Astrocyte of the cerebellum (primary cell): Measurements from ENCODE around the gene TBC1D10A.
"Not testable (repeated sequence)": the region's sequence is repeated elsewhere in the genome, so short reads cannot be mapped to it uniquely, and the experiment has no call there.

Experiments
- DNase-seq: peaks from one replicate; pipeline ENCODE4 v3.0.0-alpha.2; 2011; ENCODE audit warnings: low read depth
- H3K4me3 ChIP-seq: 2 replicates; pipeline ENCODE4 v1.5.1; 2011; ENCODE audit warnings: mild to moderate bottlenecking, low read depth, low read length, moderate library complexity
- CTCF ChIP-seq: IDR thresholded peaks from 2 replicates; pipeline ENCODE4 v1.5.1; 2012; ENCODE audit warnings: low read length, low read depth, moderate library complexity, mild to moderate bottlenecking; ENCODE audit errors: missing control alignments
- in situ Hi-C: cut with HindIII; loops from 2 replicates; pipeline ENCODE4 v1.10.0; 2017; ENCODE audit warnings: low sequenced_read_pairs

Gene TBC1D10A

GRCh38 chr22:30348404-30348803 is 21.7 kb upstream of the TBC1D10A start:
- in situ Hi-C loops: no loop called here
- DNase-seq: no peak
- no peak overlapping the region for H3K4me3 ChIP-seq
- TF ChIP-seq CTCF: no peak

- no peak for TF ChIP-seq CTCF
- DNase-seq: no peak
- in situ Hi-C loops: no loop called here
- no peak overlapping the region for H3K4me3 ChIP-seq
These were observed 20.6 kb upstream of the TBC1D10A start for GRCh38 chr22:30347255-30347892.

GRCh38 chr22:30344447-30345200 is 17.9 kb upstream of the TBC1D10A start:
- TF ChIP-seq CTCF: no peak
- in situ Hi-C loops: no loop called here
- no peak overlapping the region for H3K4me3 ChIP-seq
- no peak for DNase-seq

- no peak for TF ChIP-seq CTCF
- DNase-seq: no peak
- H3K4me3 ChIP-seq: no peak overlapping the region
- in situ Hi-C loops: no loop called here
These were observed 14.4 kb upstream of the TBC1D10A start for GRCh38 chr22:30340911-30341685.

GRCh38 chr22:30338802-30339201 is 12.1 kb upstream of the TBC1D10A start:
- no peak for DNase-seq
- H3K4me3 ChIP-seq: no peak overlapping the region
- in situ Hi-C loops: no loop called here
- TF ChIP-seq CTCF: no peak

GRCh38 chr22:30338341-30338740 is 11.6 kb upstream of the TBC1D10A start:
- H3K4me3 ChIP-seq, DNase-seq, in situ Hi-C loops: not testable (repeated sequence)

GRCh38 chr22:30337461-30337778 is 10.7 kb upstream of the TBC1D10A start:
- no peak for TF ChIP-seq CTCF
- in situ Hi-C loops: no loop called here
- no peak for DNase-seq
- H3K4me3 ChIP-seq: no peak overlapping the region
